ENCODE results near the gene KCP. TPM values are rescaled to one million over a fixed set of nuclear protein-coding genes. Genes with fewer than 3 reads are reported as not detected.

KCP gene
- total RNA-seq, 3 donors from 2014 or later, result 0.33 to 2.2 (median 0.88) TPM

DNA sequence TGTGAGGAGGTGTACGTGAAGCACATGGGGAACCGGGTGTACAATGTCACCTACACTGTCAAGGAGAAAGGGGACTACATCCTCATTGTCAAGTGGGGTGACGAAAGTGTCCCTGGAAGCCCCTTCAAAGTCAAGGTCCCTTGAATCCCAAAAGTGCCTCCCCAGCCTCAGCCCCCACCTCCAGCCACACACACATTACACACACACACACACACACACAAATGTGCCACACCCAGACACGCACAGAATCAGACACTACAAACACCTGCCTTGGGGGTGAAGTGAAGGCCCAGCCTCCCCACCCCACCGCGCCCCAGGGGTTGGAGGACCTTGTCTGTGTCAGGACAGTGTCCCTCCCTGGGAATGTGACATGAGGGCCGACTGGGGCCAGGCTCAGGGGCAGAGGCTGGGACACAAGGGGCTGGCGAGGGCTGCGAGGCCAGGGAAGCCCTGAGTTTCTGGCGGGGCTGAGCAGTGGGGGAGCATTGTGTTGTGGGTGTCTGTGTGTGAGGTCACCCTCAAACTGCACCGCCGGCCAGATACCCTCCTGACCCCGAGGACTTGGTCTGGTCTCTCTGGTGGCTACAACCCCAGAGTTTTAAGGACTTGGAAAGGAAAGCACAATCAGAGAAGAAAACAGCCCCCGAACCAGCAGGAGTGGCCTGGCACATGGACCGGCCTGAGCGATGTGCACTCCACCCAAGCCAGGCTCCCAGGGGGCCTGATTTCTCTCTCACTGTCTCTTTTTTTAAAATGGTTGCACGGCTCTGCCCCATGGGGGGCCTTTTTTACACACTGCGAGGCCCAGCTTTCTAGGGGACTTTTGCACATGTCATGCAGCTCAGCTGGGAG, 51.9 kb downstream of the KCP start:
- H3K27ac ChIP-seq, result peak overlapping the region; percentile 42 to 89
- H3K36me3 ChIP-seq, result no peaks in the 10 kb centered on the region
- DNase-seq (ENCODE audit: low spot score in 2 of 2), result no peak
- no peaks in the 10 kb centered on the region for H3K9me3 ChIP-seq
- H3K4me3 ChIP-seq, result no peak overlapping the region
- intact Hi-C loops (cut with DNase I; ENCODE audit: low total_unique reads), result no loop called here
- no peak for TF ChIP-seq POLR2AphosphoS5 (IDR thresholded peaks at IDR 0.05)
- TF ChIP-seq CTCF (IDR thresholded peaks at IDR 0.05), result no peak
- no peak for TF ChIP-seq POLR2A (IDR thresholded peaks at IDR 0.05)
- peaks cover 0 to 5% of the 10 kb centered on the region in 2 donors for H3K4me1 ChIP-seq
- H3K27me3 ChIP-seq, result no peaks in the 10 kb centered on the region

DNA sequence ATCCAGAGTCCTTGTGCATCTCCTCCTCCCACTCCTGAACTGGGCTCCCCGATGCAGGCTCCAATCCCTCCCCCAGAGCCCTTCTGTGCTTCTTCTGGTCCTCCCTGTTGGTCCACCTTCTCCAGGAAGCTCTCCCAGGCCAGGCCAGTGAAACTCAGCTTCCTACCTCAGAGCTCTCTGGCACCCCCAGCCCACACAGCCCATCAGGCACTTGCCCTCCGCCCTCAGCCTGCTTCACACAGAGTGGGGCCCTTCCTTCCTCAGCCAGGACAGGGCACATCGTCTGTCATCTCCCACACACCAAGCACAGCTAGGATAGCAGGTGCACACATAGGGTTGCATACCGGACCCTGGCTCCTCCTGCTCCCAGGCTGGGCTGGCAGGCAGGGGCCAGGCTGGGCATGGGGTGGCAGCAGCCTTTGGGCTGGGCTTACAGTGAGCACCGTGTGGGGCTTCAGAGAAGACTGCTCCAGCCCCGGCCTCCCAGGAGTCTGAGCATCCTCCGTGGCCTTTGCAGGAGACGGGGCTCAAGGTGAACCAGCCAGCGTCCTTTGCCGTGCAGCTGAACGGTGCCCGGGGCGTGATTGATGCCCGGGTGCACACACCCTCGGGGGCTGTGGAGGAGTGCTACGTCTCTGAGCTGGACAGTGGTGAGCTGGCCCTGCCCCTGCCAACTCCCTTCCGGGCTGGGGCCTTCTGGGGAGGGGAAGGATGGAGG, 54.3 kb downstream of the KCP start:
- DNase-seq (ENCODE audit: low spot score in 2 of 2), result no peak
- H3K27me3 ChIP-seq, result no peaks in the 10 kb centered on the region
- no peak overlapping the region for H3K27ac ChIP-seq
- TF ChIP-seq POLR2AphosphoS5 (IDR thresholded peaks at IDR 0.05) (no peak), POLR2A (IDR thresholded peaks at IDR 0.05) (no peak), CTCF (IDR thresholded peaks at IDR 0.05) (no peak)
- no peaks in the 10 kb centered on the region for H3K9me3 ChIP-seq
- H3K4me3 ChIP-seq, result no peak overlapping the region
- H3K4me1 ChIP-seq, result peaks cover 0 to 4% of the 10 kb centered on the region in 2 donors
- intact Hi-C loops (cut with DNase I; ENCODE audit: low total_unique reads), result no loop called here
- no peaks in the 10 kb centered on the region for H3K36me3 ChIP-seq

- H3K4me3 ChIP-seq, result no peak overlapping the region
- H3K9me3 ChIP-seq, result no peaks in the 10 kb centered on the region
- H3K36me3 ChIP-seq, result no peaks in the 10 kb centered on the region
- no peak overlapping the region for H3K27ac ChIP-seq
- intact Hi-C loops (cut with DNase I; ENCODE audit: low total_unique reads), result no loop called here
- no peak for DNase-seq (ENCODE audit: low spot score in 2 of 2)
- peaks cover 0 to 4% of the 10 kb centered on the region in 2 donors for H3K4me1 ChIP-seq
- H3K27me3 ChIP-seq, result no peaks in the 10 kb centered on the region
- no peak for TF ChIP-seq CTCF (IDR thresholded peaks at IDR 0.05)
- TF ChIP-seq POLR2AphosphoS5 (IDR thresholded peaks at IDR 0.05), result no peak
- TF ChIP-seq POLR2A (IDR thresholded peaks at IDR 0.05), result no peak
These were observed 55.0 kb downstream of the KCP start for GRCh38 chr7:128855559-128855958.

GRCh38 chr7:128854396-128854795, 56.1 kb downstream of the KCP start:
- Histone ChIP-seq H3K9me3 (no peaks in the 10 kb centered on the region), H3K36me3 (no peaks in the 10 kb centered on the region), H3K4me1 (peaks cover 0 to 4% of the 10 kb centered on the region in 2 donors), H3K27me3 (no peaks in the 10 kb centered on the region), H3K4me3 (no peak overlapping the region), H3K27ac (no peak overlapping the region)
- TF ChIP-seq POLR2A (IDR thresholded peaks at IDR 0.05) (no peak), POLR2AphosphoS5 (IDR thresholded peaks at IDR 0.05) (no peak), CTCF (IDR thresholded peaks at IDR 0.05) (no peak)
- intact Hi-C loops (cut with DNase I; ENCODE audit: low total_unique reads), result no loop called here
- DNase-seq (ENCODE audit: low spot score in 2 of 2), result no peak

DNA sequence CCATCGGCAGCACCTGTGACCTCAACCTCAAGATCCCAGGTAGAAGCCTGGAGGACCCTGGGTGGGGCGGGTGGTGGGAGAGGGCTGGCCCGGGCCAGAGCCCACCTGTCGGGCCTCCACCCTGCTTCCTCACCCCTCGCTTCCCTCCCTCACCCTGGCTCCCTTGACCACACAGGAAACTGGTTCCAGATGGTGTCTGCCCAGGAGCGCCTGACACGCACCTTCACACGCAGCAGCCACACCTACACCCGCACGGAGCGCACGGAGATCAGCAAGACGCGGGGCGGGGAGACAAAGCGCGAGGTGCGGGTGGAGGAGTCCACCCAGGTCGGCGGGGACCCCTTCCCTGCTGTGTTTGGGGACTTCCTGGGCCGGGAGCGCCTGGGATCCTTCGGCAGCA, 56.7 kb downstream of the KCP start:
- Histone ChIP-seq H3K27ac (no peak overlapping the region), H3K27me3 (no peaks in the 10 kb centered on the region), H3K4me1 (no peaks in the 10 kb centered on the region), H3K36me3 (no peaks in the 10 kb centered on the region), H3K4me3 (no peak overlapping the region), H3K9me3 (no peaks in the 10 kb centered on the region)
- TF ChIP-seq POLR2A (IDR thresholded peaks at IDR 0.05), result no peak
- TF ChIP-seq CTCF (IDR thresholded peaks at IDR 0.05), result no peak
- no peak for DNase-seq (ENCODE audit: low spot score in 2 of 2)
- intact Hi-C loops (cut with DNase I; ENCODE audit: low total_unique reads), result no loop called here

Data from breast epithelium (tissue), 4 donors.